ENCODE results near the gene MOB3B. TPM values are rescaled to one million over a fixed set of nuclear protein-coding genes. Genes with fewer than 3 reads are reported as not detected.

The MOB3B gene
- total RNA-seq, 1 donor = under 0.01 TPM

- no peak for TF ChIP-seq CTCF (IDR thresholded peaks at IDR 0.05; ENCODE audit: extremely low read depth, low read depth, low read length)
- no peak overlapping the region for H3K27ac ChIP-seq (ENCODE audit: low read depth, low read length)
- DNase-seq (ENCODE audit: insufficient read length, low spot score, missing footprints) = no peak
Observed at GRCh38 chr9:27414220-27414761, 115.3 kb downstream of the MOB3B start.

GRCh38 chr9:27413511-27414219, 115.9 kb downstream of the MOB3B start:
- Histone ChIP-seq H3K27me3 (ENCODE audit: insufficient read depth, low read length) (no peaks in the 10 kb centered on the region), H3K4me1 (ENCODE audit: insufficient read depth, low read length) (no peaks in the 10 kb centered on the region), H3K9me3 (ENCODE audit: low read depth, low read length) (no peaks in the 10 kb centered on the region), H2AFZ (ENCODE audit: low read length) (peak overlapping the region; percentile 65), H3K27ac (ENCODE audit: low read depth, low read length) (no peak overlapping the region), H3K79me2 (ENCODE audit: insufficient read depth, low read length) (no peaks in the 10 kb centered on the region), H3K36me3 (ENCODE audit: insufficient read depth, low read length) (no peaks in the 10 kb centered on the region), H3K4me3 (ENCODE audit: insufficient read depth, low read length) (peak overlapping the region; percentile 59), H4K20me1 (ENCODE audit: insufficient read depth, low read length) (no peaks in the 10 kb centered on the region), H3K4me2 (ENCODE audit: insufficient read depth, low read length) (peak overlapping the region; percentile 69)
- no peak for TF ChIP-seq CTCF (IDR thresholded peaks at IDR 0.05; ENCODE audit: extremely low read depth, low read depth, low read length)
- no peak for DNase-seq (ENCODE audit: insufficient read length, low spot score, missing footprints)

More at GRCh38 chr9:27414220-27414761, 115.3 kb downstream of the MOB3B start:
- H3K36me3 ChIP-seq (ENCODE audit: insufficient read depth, low read length) = no peaks in the 10 kb centered on the region
- no peak overlapping the region for H3K4me3 ChIP-seq (ENCODE audit: insufficient read depth, low read length)
- H3K27me3 ChIP-seq (ENCODE audit: insufficient read depth, low read length) = no peaks in the 10 kb centered on the region
- no peak overlapping the region for H2AFZ ChIP-seq (ENCODE audit: low read length)
- H3K9me3 ChIP-seq (ENCODE audit: low read depth, low read length) = no peaks in the 10 kb centered on the region
- H3K4me1 ChIP-seq (ENCODE audit: insufficient read depth, low read length) = no peaks in the 10 kb centered on the region
- no peaks in the 10 kb centered on the region for H4K20me1 ChIP-seq (ENCODE audit: insufficient read depth, low read length)
- H3K79me2 ChIP-seq (ENCODE audit: insufficient read depth, low read length) = no peaks in the 10 kb centered on the region
- no peak overlapping the region for H3K4me2 ChIP-seq (ENCODE audit: insufficient read depth, low read length)

- Histone ChIP-seq H4K20me1 (ENCODE audit: insufficient read depth, low read length) (no peaks in the 10 kb centered on the region), H3K27me3 (ENCODE audit: insufficient read depth, low read length) (no peaks in the 10 kb centered on the region), H3K79me2 (ENCODE audit: insufficient read depth, low read length) (no peaks in the 10 kb centered on the region), H3K4me3 (ENCODE audit: insufficient read depth, low read length) (peak overlapping the region; percentile 59), H3K9me3 (ENCODE audit: low read depth, low read length) (no peaks in the 10 kb centered on the region), H2AFZ (ENCODE audit: low read length) (peak overlapping the region; percentile 65), H3K36me3 (ENCODE audit: insufficient read depth, low read length) (no peaks in the 10 kb centered on the region), H3K27ac (ENCODE audit: low read depth, low read length) (no peak overlapping the region), H3K4me2 (ENCODE audit: insufficient read depth, low read length) (peak overlapping the region; percentile 69), H3K4me1 (ENCODE audit: insufficient read depth, low read length) (no peaks in the 10 kb centered on the region)
- no peak for DNase-seq (ENCODE audit: insufficient read length, low spot score, missing footprints)
- TF ChIP-seq CTCF (IDR thresholded peaks at IDR 0.05; ENCODE audit: extremely low read depth, low read depth, low read length) = no peak
Observed at GRCh38 chr9:27412963-27413362, 116.7 kb downstream of the MOB3B start.

- Histone ChIP-seq H3K9me3 (ENCODE audit: low read depth, low read length) (no peaks in the 10 kb centered on the region), H3K4me3 (ENCODE audit: insufficient read depth, low read length) (no peak overlapping the region), H3K4me1 (ENCODE audit: insufficient read depth, low read length) (no peaks in the 10 kb centered on the region), H3K79me2 (ENCODE audit: insufficient read depth, low read length) (no peaks in the 10 kb centered on the region), H2AFZ (ENCODE audit: low read length) (no peak overlapping the region), H3K27ac (ENCODE audit: low read depth, low read length) (no peak overlapping the region), H3K36me3 (ENCODE audit: insufficient read depth, low read length) (no peaks in the 10 kb centered on the region), H4K20me1 (ENCODE audit: insufficient read depth, low read length) (no peaks in the 10 kb centered on the region), H3K4me2 (ENCODE audit: insufficient read depth, low read length) (no peak overlapping the region), H3K27me3 (ENCODE audit: insufficient read depth, low read length) (no peaks in the 10 kb centered on the region)
- no peak for DNase-seq (ENCODE audit: insufficient read length, low spot score, missing footprints)
- no peak for TF ChIP-seq CTCF (IDR thresholded peaks at IDR 0.05; ENCODE audit: extremely low read depth, low read depth, low read length)
Observed at GRCh38 chr9:27412081-27412480, 117.5 kb downstream of the MOB3B start.

Measured in osteoblast (primary cell).